Mesodermal cell (in vitro differentiated cells): ENCODE measurements around the gene TXNDC2.
A peak's percentile ranks its signal among the peaks of the same experiment; 100 is the strongest.

ENCODE experiments used
- H3K27ac ChIP-seq: 2 replicates; pipeline ENCODE4 v1.7.0; 2013; ENCODE audit warnings: mild to moderate bottlenecking, low read depth, low read length, moderate library complexity; ENCODE audit not compliant: severe bottlenecking
- H3K36me3 ChIP-seq: 2 replicates; pipeline ENCODE4 v1.7.1; 2013; ENCODE audit warnings: mild to moderate bottlenecking, low read length, moderate library complexity; ENCODE audit not compliant: control insufficient read depth, insufficient read depth
- H3K4me1 ChIP-seq: one replicate; pipeline ENCODE4 v1.7.1; 2013; ENCODE audit warnings: mild to moderate bottlenecking, low read length; ENCODE audit not compliant: insufficient read depth, control insufficient read depth, poor library complexity, severe bottlenecking
- H3K4me3 ChIP-seq: 2 replicates; pipeline ENCODE4 v1.7.0; 2013; ENCODE audit warnings: low read length, control low read depth, mild to moderate bottlenecking; ENCODE audit not compliant: insufficient read depth, poor library complexity, severe bottlenecking; ENCODE audit errors: extremely low read depth
- H3K9me3 ChIP-seq: 2 replicates; pipeline ENCODE4 v1.7.1; 2013; ENCODE audit warnings: mild to moderate bottlenecking, low read length, moderate library complexity; ENCODE audit not compliant: control insufficient read depth
- WGBS, 2 experiments: methylation state at CpG; one replicate each; pipeline ENCODE4 v1.1.5; 2013; ENCODE audit warnings: missing lambda C conversion rate in 2 of 2; ENCODE audit not compliant: insufficient coverage in 2 of 2; 5-methylcytosine and 5-hydroxymethylcytosine counted together

The TXNDC2 gene

GRCh38 chr18:9860682-9861081 lies 25.1 kb upstream of the TXNDC2 start:
- Histone ChIP-seq H3K4me3 (no peak overlapping the region), H3K36me3 (peaks cover 81% of the 10 kb centered on the region), H3K9me3 (peaks cover 12% of the 10 kb centered on the region), H3K27ac (no peak overlapping the region), H3K4me1 (no peaks in the 10 kb centered on the region)
- WGBS, 2 experiments, result 60% methylated on average over 1 of the region's 4 CpGs; no CpG with 5 or more reads in 1 of the 2 experiments

GRCh38 chr18:9861157-9861556 lies 24.6 kb upstream of the TXNDC2 start:
- Histone ChIP-seq H3K4me3 (no peak overlapping the region), H3K27ac (no peak overlapping the region), H3K9me3 (peaks cover 16% of the 10 kb centered on the region), H3K4me1 (no peaks in the 10 kb centered on the region), H3K36me3 (peaks cover 78% of the 10 kb centered on the region)

GRCh38 chr18:9861933-9862332 lies 23.8 kb upstream of the TXNDC2 start:
- H3K27ac ChIP-seq, result no peak overlapping the region
- WGBS, 2 experiments, result 93 to 95% methylated on average over 4 of the region's 4 CpGs
- H3K36me3 ChIP-seq, result peaks cover 72% of the 10 kb centered on the region
- no peak overlapping the region for H3K4me3 ChIP-seq
- H3K4me1 ChIP-seq, result no peaks in the 10 kb centered on the region
- H3K9me3 ChIP-seq, result peaks cover 24% of the 10 kb centered on the region

GRCh38 chr18:9862686-9863085 lies 23.1 kb upstream of the TXNDC2 start:
- H3K4me3 ChIP-seq, result no peak overlapping the region
- H3K9me3 ChIP-seq, result peaks cover 24% of the 10 kb centered on the region
- WGBS, 2 experiments, result 53 to 81% methylated on average over 2 of the region's 3 CpGs
- peaks cover 64% of the 10 kb centered on the region for H3K36me3 ChIP-seq
- no peaks in the 10 kb centered on the region for H3K4me1 ChIP-seq
- no peak overlapping the region for H3K27ac ChIP-seq

- peaks cover 24% of the 10 kb centered on the region for H3K9me3 ChIP-seq
- WGBS, 2 experiments, result no CpG with 5 or more reads among the region's 2 CpGs
- no peaks in the 10 kb centered on the region for H3K4me1 ChIP-seq
- peaks cover 59% of the 10 kb centered on the region for H3K36me3 ChIP-seq
- H3K27ac ChIP-seq, result no peak overlapping the region
- H3K4me3 ChIP-seq, result no peak overlapping the region
Measured at GRCh38 chr18:9863282-9863681, 22.5 kb upstream of the TXNDC2 start.

GRCh38 chr18:9865764-9866490 lies 19.8 kb upstream of the TXNDC2 start:
- Histone ChIP-seq H3K4me1 (peaks cover 23% of the 10 kb centered on the region), H3K9me3 (peaks cover 24% of the 10 kb centered on the region), H3K4me3 (no peak overlapping the region), H3K36me3 (peaks cover 33% of the 10 kb centered on the region), H3K27ac (no peak overlapping the region)
- WGBS, 2 experiments, result 96 to 100% methylated on average over 5 to 6 of the region's 7 CpGs

GRCh38 chr18:9866627-9867026 lies 19.1 kb upstream of the TXNDC2 start:
- Histone ChIP-seq H3K4me3 (no peak overlapping the region), H3K4me1 (peaks cover 23% of the 10 kb centered on the region), H3K9me3 (peaks cover 24% of the 10 kb centered on the region), H3K27ac (no peak overlapping the region), H3K36me3 (peaks cover 26% of the 10 kb centered on the region)
- 93% methylated on average over 2 of the region's 3 CpGs; no CpG with 5 or more reads in 1 of the 2 experiments for WGBS, 2 experiments

- Histone ChIP-seq H3K9me3 (peaks cover 24% of the 10 kb centered on the region), H3K4me3 (no peak overlapping the region), H3K36me3 (peaks cover 21% of the 10 kb centered on the region), H3K4me1 (peaks cover 23% of the 10 kb centered on the region), H3K27ac (no peak overlapping the region)
- WGBS, 2 experiments, result 78 to 100% methylated on average over 1 to 2 of the region's 4 CpGs
Measured at GRCh38 chr18:9867071-9867594, 18.6 kb upstream of the TXNDC2 start.

- Histone ChIP-seq H3K36me3 (peaks cover 2% of the 10 kb centered on the region), H3K27ac (peak overlapping the region; percentile 91), H3K4me3 (no peak overlapping the region), H3K9me3 (peaks cover 24% of the 10 kb centered on the region), H3K4me1 (peaks cover 23% of the 10 kb centered on the region)
- 48 to 66% methylated on average over 3 to 6 of the region's 6 CpGs for WGBS, 2 experiments
Measured at GRCh38 chr18:9868857-9869714, 16.7 kb upstream of the TXNDC2 start.

- H3K27ac ChIP-seq, result peak overlapping the region; percentile 91
Measured at GRCh38 chr18:9869715-9870430, 15.9 kb upstream of the TXNDC2 start.

More at GRCh38 chr18:9869715-9870430, 15.9 kb upstream of the TXNDC2 start:
- WGBS, 2 experiments, result 25 to 44% methylated on average over 4 to 5 of the region's 9 CpGs
- Histone ChIP-seq H3K4me1 (peaks cover 23% of the 10 kb centered on the region), H3K9me3 (peaks cover 20% of the 10 kb centered on the region), H3K4me3 (no peak overlapping the region), H3K36me3 (no peaks in the 10 kb centered on the region)
